ENCODE measurements around the gene BICC1. TPM values are rescaled to one million over a fixed set of nuclear protein-coding genes. Genes with fewer than 3 reads are reported as not detected.

Gene BICC1
- total RNA-seq, 1 experiment from 2014 or later: 0.38 TPM

- Histone ChIP-seq H3K4me3 (ENCODE audit: insufficient read depth, low read depth, low read length) (no peak overlapping the region), H3K27me3 (ENCODE audit: control insufficient read depth, insufficient read depth, low read length) (no peaks in the 10 kb centered on the region), H3K36me3 (replicated peaks; ENCODE audit: control insufficient read depth, insufficient read depth, low read length) (no peaks in the 10 kb centered on the region)
- DNase-seq: no peak
Measured at GRCh38 chr10:58723966-58724365, 211.3 kb downstream of the BICC1 start.

- no peak for DNase-seq
- H3K36me3 ChIP-seq (replicated peaks; ENCODE audit: control insufficient read depth, insufficient read depth, low read length): no peaks in the 10 kb centered on the region
- H3K27me3 ChIP-seq (ENCODE audit: control insufficient read depth, insufficient read depth, low read length): no peaks in the 10 kb centered on the region
- H3K4me3 ChIP-seq (ENCODE audit: insufficient read depth, low read depth, low read length): no peak overlapping the region
Measured at GRCh38 chr10:58724781-58725180, 212.1 kb downstream of the BICC1 start.

- Histone ChIP-seq H3K27me3 (ENCODE audit: control insufficient read depth, insufficient read depth, low read length) (no peaks in the 10 kb centered on the region), H3K4me3 (ENCODE audit: insufficient read depth, low read depth, low read length) (no peak overlapping the region), H3K36me3 (replicated peaks; ENCODE audit: control insufficient read depth, insufficient read depth, low read length) (no peaks in the 10 kb centered on the region)
- no peak for DNase-seq
Measured at GRCh38 chr10:58725901-58726300, 213.2 kb downstream of the BICC1 start.

GRCh38 chr10:58727633-58728032 lies 215.0 kb downstream of the BICC1 start:
- H3K36me3 ChIP-seq (replicated peaks; ENCODE audit: control insufficient read depth, insufficient read depth, low read length): no peaks in the 10 kb centered on the region
- no peak for DNase-seq
- no peak overlapping the region for H3K4me3 ChIP-seq (ENCODE audit: insufficient read depth, low read depth, low read length)
- no peaks in the 10 kb centered on the region for H3K27me3 ChIP-seq (ENCODE audit: control insufficient read depth, insufficient read depth, low read length)

GRCh38 chr10:58731276-58731675 lies 218.6 kb downstream of the BICC1 start:
- no peaks in the 10 kb centered on the region for H3K27me3 ChIP-seq (ENCODE audit: control insufficient read depth, insufficient read depth, low read length)

GRCh38 chr10:58733436-58733835 lies 220.8 kb downstream of the BICC1 start:
- Histone ChIP-seq H3K27me3 (ENCODE audit: control insufficient read depth, insufficient read depth, low read length) (no peaks in the 10 kb centered on the region), H3K4me3 (ENCODE audit: insufficient read depth, low read depth, low read length) (no peak overlapping the region), H3K36me3 (replicated peaks; ENCODE audit: control insufficient read depth, insufficient read depth, low read length) (no peaks in the 10 kb centered on the region)
- no peak for DNase-seq

More at GRCh38 chr10:58731276-58731675, 218.6 kb downstream of the BICC1 start:
- no peak for DNase-seq
- no peaks in the 10 kb centered on the region for H3K36me3 ChIP-seq (replicated peaks; ENCODE audit: control insufficient read depth, insufficient read depth, low read length)
- no peak overlapping the region for H3K4me3 ChIP-seq (ENCODE audit: insufficient read depth, low read depth, low read length)

GRCh38 chr10:58734116-58734515 lies 221.4 kb downstream of the BICC1 start:
- Histone ChIP-seq H3K4me3 (ENCODE audit: insufficient read depth, low read depth, low read length) (no peak overlapping the region), H3K27me3 (ENCODE audit: control insufficient read depth, insufficient read depth, low read length) (no peaks in the 10 kb centered on the region), H3K36me3 (replicated peaks; ENCODE audit: control insufficient read depth, insufficient read depth, low read length) (no peaks in the 10 kb centered on the region)
- peak; percentile 13 for DNase-seq

GRCh38 chr10:58734664-58735063 lies 222.0 kb downstream of the BICC1 start:
- no peak for DNase-seq
- H3K36me3 ChIP-seq (replicated peaks; ENCODE audit: control insufficient read depth, insufficient read depth, low read length): no peaks in the 10 kb centered on the region
- H3K27me3 ChIP-seq (ENCODE audit: control insufficient read depth, insufficient read depth, low read length): no peaks in the 10 kb centered on the region
- no peak overlapping the region for H3K4me3 ChIP-seq (ENCODE audit: insufficient read depth, low read depth, low read length)

- Histone ChIP-seq H3K27me3 (ENCODE audit: control insufficient read depth, insufficient read depth, low read length) (no peaks in the 10 kb centered on the region), H3K4me3 (ENCODE audit: insufficient read depth, low read depth, low read length) (no peak overlapping the region), H3K36me3 (replicated peaks; ENCODE audit: control insufficient read depth, insufficient read depth, low read length) (no peaks in the 10 kb centered on the region)
- DNase-seq: no peak
Measured at GRCh38 chr10:58735087-58735486, 222.4 kb downstream of the BICC1 start.

- no peak for DNase-seq
- no peaks in the 10 kb centered on the region for H3K27me3 ChIP-seq (ENCODE audit: control insufficient read depth, insufficient read depth, low read length)
- no peaks in the 10 kb centered on the region for H3K36me3 ChIP-seq (replicated peaks; ENCODE audit: control insufficient read depth, insufficient read depth, low read length)
- no peak overlapping the region for H3K4me3 ChIP-seq (ENCODE audit: insufficient read depth, low read depth, low read length)
Measured at GRCh38 chr10:58740620-58741369, 228.1 kb downstream of the BICC1 start.

GRCh38 chr10:58741673-58742072 lies 229.0 kb downstream of the BICC1 start:
- no peaks in the 10 kb centered on the region for H3K27me3 ChIP-seq (ENCODE audit: control insufficient read depth, insufficient read depth, low read length)
- no peak for DNase-seq
- H3K36me3 ChIP-seq (replicated peaks; ENCODE audit: control insufficient read depth, insufficient read depth, low read length): no peaks in the 10 kb centered on the region
- no peak overlapping the region for H3K4me3 ChIP-seq (ENCODE audit: insufficient read depth, low read depth, low read length)

- Histone ChIP-seq H3K4me3 (ENCODE audit: insufficient read depth, low read depth, low read length) (no peak overlapping the region), H3K36me3 (replicated peaks; ENCODE audit: control insufficient read depth, insufficient read depth, low read length) (no peaks in the 10 kb centered on the region), H3K27me3 (ENCODE audit: control insufficient read depth, insufficient read depth, low read length) (no peaks in the 10 kb centered on the region)
- no peak for DNase-seq
Measured at GRCh38 chr10:58742141-58742540, 229.5 kb downstream of the BICC1 start.

GRCh38 chr10:58743466-58744115 lies 230.9 kb downstream of the BICC1 start:
- H3K36me3 ChIP-seq (replicated peaks; ENCODE audit: control insufficient read depth, insufficient read depth, low read length): no peaks in the 10 kb centered on the region
- H3K27me3 ChIP-seq (ENCODE audit: control insufficient read depth, insufficient read depth, low read length): no peaks in the 10 kb centered on the region
- no peak overlapping the region for H3K4me3 ChIP-seq (ENCODE audit: insufficient read depth, low read depth, low read length)
- peak; percentile 19 for DNase-seq

- Histone ChIP-seq H3K36me3 (replicated peaks; ENCODE audit: control insufficient read depth, insufficient read depth, low read length) (no peaks in the 10 kb centered on the region), H3K27me3 (ENCODE audit: control insufficient read depth, insufficient read depth, low read length) (no peaks in the 10 kb centered on the region), H3K4me3 (ENCODE audit: insufficient read depth, low read depth, low read length) (no peak overlapping the region)
- DNase-seq: no peak
Measured at GRCh38 chr10:58746474-58747185, 234.0 kb downstream of the BICC1 start.

- no peak for DNase-seq
Measured at GRCh38 chr10:58747687-58748086, 235.0 kb downstream of the BICC1 start.

More at GRCh38 chr10:58747687-58748086, 235.0 kb downstream of the BICC1 start:
- H3K27me3 ChIP-seq (ENCODE audit: control insufficient read depth, insufficient read depth, low read length): no peaks in the 10 kb centered on the region
- no peaks in the 10 kb centered on the region for H3K36me3 ChIP-seq (replicated peaks; ENCODE audit: control insufficient read depth, insufficient read depth, low read length)
- H3K4me3 ChIP-seq (ENCODE audit: insufficient read depth, low read depth, low read length): no peak overlapping the region
